PC-3 (cell line): Measurements from ENCODE around the gene CEP83.

Experiments used
- EZH2phosphoT487 ChIP-seq: fragments of 300-600 bp; sonication (generic); IDR thresholded peaks from 2 replicates; pipeline ENCODE4 v1.6.1; 2018; ENCODE audit warnings: mild to moderate bottlenecking, antibody characterized with exemption, low read length, borderline replicate concordance
- TF ChIP-seq, protein P1 (sequence below): fragments of 300-600 bp; sonication (generic); conservative IDR thresholded peaks from 2 replicates; pipeline ENCODE4 v1.5.1; 2017; ENCODE audit warnings: antibody characterized with exemption, low read depth, mild to moderate bottlenecking, low read length

DNA sequence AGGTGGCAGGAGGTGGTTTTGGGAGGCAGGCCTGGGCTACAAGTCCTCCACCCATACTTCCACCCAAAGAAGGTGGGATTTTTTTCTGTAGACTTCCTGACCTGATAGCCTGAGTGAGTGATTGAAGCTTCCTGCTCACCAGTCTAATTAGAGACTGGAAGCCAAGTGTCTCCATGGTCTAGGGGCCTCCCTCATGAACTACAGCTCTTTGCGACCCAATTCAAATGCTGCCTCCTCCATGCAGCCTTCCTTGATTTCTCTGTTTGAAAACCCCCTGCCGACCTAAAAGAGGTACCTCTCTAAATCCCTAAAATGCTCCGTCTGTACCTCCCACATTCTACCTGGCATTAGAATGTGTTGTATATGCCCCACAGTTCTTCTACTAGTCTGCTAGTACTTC, 186.4 kb downstream of the CEP83 start:
- TF ChIP-seq, protein P1, sequence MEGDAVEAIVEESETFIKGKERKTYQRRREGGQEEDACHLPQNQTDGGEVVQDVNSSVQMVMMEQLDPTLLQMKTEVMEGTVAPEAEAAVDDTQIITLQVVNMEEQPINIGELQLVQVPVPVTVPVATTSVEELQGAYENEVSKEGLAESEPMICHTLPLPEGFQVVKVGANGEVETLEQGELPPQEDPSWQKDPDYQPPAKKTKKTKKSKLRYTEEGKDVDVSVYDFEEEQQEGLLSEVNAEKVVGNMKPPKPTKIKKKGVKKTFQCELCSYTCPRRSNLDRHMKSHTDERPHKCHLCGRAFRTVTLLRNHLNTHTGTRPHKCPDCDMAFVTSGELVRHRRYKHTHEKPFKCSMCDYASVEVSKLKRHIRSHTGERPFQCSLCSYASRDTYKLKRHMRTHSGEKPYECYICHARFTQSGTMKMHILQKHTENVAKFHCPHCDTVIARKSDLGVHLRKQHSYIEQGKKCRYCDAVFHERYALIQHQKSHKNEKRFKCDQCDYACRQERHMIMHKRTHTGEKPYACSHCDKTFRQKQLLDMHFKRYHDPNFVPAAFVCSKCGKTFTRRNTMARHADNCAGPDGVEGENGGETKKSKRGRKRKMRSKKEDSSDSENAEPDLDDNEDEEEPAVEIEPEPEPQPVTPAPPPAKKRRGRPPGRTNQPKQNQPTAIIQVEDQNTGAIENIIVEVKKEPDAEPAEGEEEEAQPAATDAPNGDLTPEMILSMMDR: no peak
- no peak for TF ChIP-seq EZH2phosphoT487
